ENCODE data around the gene LYPD6B. TPM values are rescaled to one million over a fixed set of nuclear protein-coding genes. Genes with fewer than 3 reads are reported as not detected.

Gene LYPD6B
- total and polyA plus RNA-seq, 2 experiments from 2014 or later = 1.7 to 3.6 TPM

- Mint-ChIP-seq H3K9me3 (no peaks in the 10 kb centered on the region), H3K27ac (no peak overlapping the region), H3K36me3 (ENCODE audit: low read depth) (no peaks in the 10 kb centered on the region), H3K4me1 (peaks cover 73% of the 10 kb centered on the region), H3K27me3 (ENCODE audit: insufficient read depth, low read depth, poor library complexity) (no peaks in the 10 kb centered on the region), H3K4me3 (no peak overlapping the region)
- DNase-seq (ENCODE audit: low spot score) (no peak), ATAC-seq (no peak)
- H3F3A ChIP-seq (replicated peaks; ENCODE audit: low read depth) = no peaks in the 10 kb centered on the region
- H3K27me3 ChIP-seq (ENCODE audit: insufficient read depth) = no peaks in the 10 kb centered on the region
- no peaks in the 10 kb centered on the region for H3K36me3 ChIP-seq (ENCODE audit: insufficient read depth)
- H3K4me2 ChIP-seq = no peak overlapping the region
- no peak overlapping the region for H3K4me3 ChIP-seq
- no peaks in the 10 kb centered on the region for H3K9me2 ChIP-seq (ENCODE audit: insufficient read depth)
- no peaks in the 10 kb centered on the region for H3K79me2 ChIP-seq (replicated peaks; ENCODE audit: insufficient read depth)
- H3K4me1 ChIP-seq (ENCODE audit: insufficient read depth) = peaks cover 59% of the 10 kb centered on the region
- no peak overlapping the region for H2AFZ ChIP-seq
- no peaks in the 10 kb centered on the region for H4K20me1 ChIP-seq (replicated peaks; ENCODE audit: insufficient read depth)
- TF ChIP-seq EZH2 (IDR thresholded peaks at IDR 0.05; ENCODE audit: low read depth, unreplicated experiment) (no peak), POLR2AphosphoS5 (IDR thresholded peaks at IDR 0.05; ENCODE audit: low read depth) (no peak), ZNF114 (CRISPR knock-in tag; IDR thresholded peaks at IDR 0.05) (no peak), REST (IDR thresholded peaks at IDR 0.05; ENCODE audit: unreplicated experiment) (no peak), CTCF (conservative IDR thresholded peaks at IDR 0.05; ENCODE audit: low read depth in 2 of 2) (no peak), ZNF462 (CRISPR knock-in tag; IDR thresholded peaks at IDR 0.05) (no peak), STAT1 (IDR thresholded peaks at IDR 0.05; ENCODE audit: unreplicated experiment) (no peak), ZNF331 (CRISPR knock-in tag; IDR thresholded peaks at IDR 0.05; ENCODE audit: low read depth) (no peak), JUNB (IDR thresholded peaks at IDR 0.05; ENCODE audit: unreplicated experiment) (no peak), CREB1 (CRISPR knock-in tag; IDR thresholded peaks at IDR 0.05; ENCODE audit: low read depth) (no peak), ETS1 (IDR thresholded peaks at IDR 0.05) (no peak), NANOG (IDR thresholded peaks at IDR 0.05; ENCODE audit: borderline replicate concordance) (no peak), EZH2phosphoT487 (IDR thresholded peaks at IDR 0.05; ENCODE audit: unreplicated experiment) (no peak)
- H3K27ac ChIP-seq (ENCODE audit: low read depth) = no peak overlapping the region
Measured at GRCh38 chr2:149080099-149080498, 41.6 kb downstream of the LYPD6B start.
